Tongue (tissue), 2 donors: ENCODE measurements around the gene HMGA1. TPM values are rescaled to one million over a fixed set of nuclear protein-coding genes. Genes with fewer than 3 reads are reported as not detected.
"Not testable (repeated sequence)": the region's sequence is repeated elsewhere in the genome, so short reads cannot be mapped to it uniquely, and the experiment has no call there.

ENCODE experiments used
- DNase-seq: peaks from one replicate; pipeline ENCODE4 v3.0.0-alpha.2; 2015
- total RNA-seq: library from RNA; depleted of rRNA; stranded (reverse); fragments of >200 nt; gene quantifications from one replicate; pipeline ENCODE4 v1.2.3, GENCODE V29; 2014

The HMGA1 gene
- total RNA-seq, 1 donor from 2014 or later, result 30.4 TPM

DNA sequence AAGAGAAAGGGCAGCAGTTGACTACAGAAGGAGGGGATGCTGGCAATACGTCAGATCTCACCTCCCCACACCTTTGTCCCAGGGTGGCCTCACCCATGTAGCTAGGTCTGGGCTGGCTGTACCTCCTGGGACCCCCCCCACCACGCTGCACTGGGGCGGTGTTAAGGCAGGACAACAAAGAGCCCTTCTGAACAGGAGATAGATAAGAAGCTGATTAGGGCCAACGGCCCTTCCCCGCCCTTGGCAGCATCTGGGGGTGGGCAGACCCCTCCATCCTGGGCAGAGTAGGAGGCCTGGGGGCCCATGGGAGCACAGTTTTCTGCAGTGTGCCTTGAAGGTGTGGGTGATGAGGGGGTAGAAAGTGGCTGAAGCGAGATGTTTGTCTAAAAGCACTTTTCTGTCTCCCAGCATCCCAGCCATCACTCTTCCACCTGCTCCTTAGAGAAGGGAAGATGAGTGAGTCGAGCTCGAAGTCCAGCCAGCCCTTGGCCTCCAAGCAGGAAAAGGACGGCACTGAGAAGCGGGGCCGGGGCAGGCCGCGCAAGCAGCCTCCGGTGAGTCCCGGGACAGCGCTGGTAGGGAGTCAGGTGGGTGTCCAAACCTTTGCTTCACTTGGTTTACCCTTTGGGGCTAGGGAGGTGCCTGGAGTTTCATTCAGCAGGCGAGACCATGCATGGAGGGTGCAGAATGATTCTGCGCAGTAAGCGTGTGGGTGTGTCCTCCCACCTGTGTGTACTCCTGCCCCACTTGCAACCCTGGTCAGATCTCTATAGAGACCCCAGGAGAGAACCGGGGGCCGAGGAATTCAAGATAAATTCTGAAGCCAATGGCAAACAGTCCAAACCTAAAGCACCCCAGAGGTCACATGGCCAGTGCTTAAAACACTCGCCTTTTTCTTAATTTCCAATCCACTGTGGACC lies 3.9 kb downstream of the HMGA1 start:
- no peak for DNase-seq

DNA sequence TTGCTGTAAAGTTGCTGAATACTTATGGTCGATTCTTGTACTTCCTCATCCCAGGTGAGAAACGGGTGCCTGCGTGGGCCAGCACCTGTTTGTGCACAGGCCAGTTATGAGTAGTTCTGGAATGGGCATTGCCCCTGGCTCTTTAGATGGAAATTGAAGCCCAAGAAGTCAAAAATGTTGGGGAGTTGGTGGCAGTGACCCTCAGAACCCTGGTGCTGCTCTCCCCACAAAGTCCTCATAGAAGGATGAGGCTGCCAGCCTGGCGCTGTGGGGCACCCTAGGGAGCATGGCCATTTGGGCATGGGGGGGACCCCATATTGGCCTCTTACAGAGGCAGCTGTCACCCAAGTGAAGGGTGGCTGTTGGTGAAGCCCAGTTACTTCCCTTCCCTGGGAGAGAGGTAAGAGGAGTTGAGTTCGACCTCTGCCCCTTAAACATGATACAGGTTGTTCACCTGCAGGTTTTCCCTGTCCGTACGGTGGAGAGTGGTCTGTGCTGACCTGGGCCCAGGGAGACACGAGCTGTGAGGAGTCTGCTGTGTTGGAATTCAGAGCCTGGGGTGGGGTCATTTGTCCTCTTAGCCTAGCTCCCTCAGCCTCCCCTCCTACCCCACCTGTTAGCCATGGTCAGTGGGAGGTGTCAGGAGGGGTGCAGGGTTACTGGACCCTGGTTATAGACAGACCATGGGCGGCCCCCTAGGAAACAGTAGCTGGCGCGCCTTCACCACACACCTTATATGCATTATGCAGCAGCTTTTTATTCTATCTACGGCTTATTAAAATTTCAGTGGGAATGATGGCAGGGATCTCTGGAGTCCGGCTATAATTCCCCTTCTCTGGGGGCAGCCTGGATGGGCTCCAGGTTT lies 4.9 kb downstream of the HMGA1 start:
- no peak for DNase-seq

DNA sequence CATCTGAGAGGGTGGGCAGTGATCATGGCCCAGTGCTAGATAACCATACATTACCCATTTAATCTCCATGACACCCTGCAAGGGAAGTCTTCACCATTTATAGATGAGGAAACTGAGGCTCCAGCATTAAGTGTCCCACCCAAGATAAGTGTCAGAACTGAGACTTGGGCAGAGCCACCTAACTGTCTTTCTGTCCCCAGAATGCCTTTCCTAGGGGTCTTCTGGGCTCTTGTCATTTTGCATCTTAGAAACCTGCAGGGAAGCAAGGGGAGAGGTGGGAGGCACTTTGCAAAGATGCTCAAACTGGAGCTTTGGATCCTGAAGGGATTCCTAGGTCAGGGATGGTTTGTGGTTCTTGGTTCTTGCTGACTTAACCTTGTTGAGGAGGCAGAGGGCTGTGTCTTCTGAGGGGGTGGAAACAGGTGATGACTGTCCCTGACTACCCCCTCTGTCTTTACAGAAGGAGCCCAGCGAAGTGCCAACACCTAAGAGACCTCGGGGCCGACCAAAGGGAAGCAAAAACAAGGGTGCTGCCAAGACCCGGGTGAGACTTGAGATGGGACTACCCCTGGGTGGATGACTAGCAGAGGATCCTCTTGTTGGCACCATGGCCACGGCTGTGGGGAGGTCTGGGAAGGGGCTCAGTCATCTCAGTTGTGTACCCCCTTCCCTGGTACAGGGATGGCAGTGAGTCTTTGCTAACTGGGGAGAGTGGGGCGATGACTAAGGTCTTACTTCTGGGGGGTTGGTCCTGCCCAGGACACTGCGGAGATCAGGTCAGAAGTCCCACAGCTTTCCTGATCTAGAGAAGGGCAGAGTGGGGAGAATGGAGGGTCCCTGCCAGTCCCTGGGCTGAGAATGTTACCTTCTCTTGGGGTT lies 5.8 kb downstream of the HMGA1 start:
- DNase-seq, result no peak

DNA sequence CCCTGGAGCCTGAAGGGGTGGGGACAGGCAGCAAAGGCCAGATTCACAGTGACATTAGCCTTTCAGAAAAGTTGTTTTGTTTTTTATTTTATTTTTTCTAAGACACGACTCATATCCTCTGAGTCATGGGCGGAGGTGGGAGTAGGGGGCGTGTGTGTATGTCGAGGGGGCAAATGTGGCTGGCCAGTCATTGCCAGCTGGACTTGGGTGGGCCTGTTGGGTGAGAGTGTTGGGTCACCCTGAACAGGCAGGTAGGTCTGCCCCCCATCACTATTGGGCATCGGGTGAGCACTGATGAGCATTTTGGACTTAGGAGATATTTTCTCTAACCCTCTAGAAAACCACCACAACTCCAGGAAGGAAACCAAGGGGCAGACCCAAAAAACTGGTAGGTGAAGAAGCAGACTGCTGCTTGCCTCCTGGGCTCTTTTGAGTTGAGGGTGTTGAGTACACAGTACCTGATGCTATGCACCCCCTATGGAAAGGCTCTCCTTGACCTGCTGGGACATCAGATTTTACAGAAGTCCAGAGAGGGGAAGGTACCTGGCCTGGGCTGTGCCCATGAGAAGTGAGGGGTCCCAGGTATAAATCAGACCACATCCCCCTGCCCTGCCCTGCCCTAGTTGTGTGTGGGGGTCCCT lies 6.6 kb downstream of the HMGA1 start:
- DNase-seq, result no peak

DNA sequence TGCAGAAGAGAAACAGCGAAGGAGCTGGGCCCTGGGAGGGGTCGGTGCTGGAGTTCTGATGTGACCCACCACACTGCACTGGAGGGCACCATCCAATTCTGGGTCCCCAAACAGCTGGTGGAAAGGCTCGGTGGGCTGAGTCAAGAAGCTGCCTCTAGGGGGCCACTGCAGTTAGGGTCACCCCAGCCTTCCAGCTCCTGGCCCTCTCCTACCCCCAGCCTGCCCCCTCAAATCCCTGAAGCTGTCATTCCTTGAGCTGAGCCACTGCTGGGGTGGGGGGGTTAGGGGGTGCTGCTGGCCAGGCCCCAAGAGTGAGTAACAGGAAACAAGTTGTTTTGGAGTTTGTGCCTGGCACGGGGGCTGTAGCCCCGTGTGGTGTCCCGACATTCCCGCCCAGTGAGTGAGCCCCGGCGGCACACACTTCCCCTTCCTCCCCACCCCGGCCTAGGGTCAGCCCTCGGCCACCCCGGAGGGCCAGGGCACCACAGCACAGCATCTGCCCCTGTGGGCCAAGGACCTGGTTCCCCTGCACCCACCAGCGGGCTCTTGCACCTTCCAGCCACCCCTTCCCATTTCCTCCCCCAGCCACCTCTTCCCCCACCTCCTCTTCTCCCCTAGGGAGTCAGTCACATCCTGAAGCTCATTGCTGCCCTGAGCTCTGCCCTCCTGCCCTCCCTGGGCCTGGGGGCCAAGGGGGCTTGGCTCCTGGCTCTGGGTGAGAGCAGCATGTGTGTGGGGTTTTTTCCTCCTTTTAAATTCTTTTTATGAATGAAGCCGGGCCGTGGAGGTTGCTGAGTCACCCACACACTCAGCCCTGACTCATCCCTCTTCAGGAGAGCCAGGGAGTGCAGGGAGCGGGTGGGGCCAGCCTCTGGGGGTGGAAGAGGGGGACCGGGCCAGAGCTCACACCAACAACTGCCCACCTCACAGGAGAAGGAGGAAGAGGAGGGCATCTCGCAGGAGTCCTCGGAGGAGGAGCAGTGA lies 7.5 kb downstream of the HMGA1 start:
- DNase-seq, result peak; percentile 16

DNA sequence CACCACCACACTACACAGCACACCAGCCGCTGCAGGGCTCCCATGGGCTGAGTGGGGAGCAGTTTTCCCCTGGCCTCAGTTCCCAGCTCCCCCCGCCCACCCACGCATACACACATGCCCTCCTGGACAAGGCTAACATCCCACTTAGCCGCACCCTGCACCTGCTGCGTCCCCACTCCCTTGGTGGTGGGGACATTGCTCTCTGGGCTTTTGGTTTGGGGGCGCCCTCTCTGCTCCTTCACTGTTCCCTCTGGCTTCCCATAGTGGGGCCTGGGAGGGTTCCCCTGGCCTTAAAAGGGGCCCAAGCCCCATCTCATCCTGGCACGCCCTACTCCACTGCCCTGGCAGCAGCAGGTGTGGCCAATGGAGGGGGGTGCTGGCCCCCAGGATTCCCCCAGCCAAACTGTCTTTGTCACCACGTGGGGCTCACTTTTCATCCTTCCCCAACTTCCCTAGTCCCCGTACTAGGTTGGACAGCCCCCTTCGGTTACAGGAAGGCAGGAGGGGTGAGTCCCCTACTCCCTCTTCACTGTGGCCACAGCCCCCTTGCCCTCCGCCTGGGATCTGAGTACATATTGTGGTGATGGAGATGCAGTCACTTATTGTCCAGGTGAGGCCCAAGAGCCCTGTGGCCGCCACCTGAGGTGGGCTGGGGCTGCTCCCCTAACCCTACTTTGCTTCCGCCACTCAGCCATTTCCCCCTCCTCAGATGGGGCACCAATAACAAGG lies 8.5 kb downstream of the HMGA1 start:
- DNase-seq, result not testable (repeated sequence)

DNA sequence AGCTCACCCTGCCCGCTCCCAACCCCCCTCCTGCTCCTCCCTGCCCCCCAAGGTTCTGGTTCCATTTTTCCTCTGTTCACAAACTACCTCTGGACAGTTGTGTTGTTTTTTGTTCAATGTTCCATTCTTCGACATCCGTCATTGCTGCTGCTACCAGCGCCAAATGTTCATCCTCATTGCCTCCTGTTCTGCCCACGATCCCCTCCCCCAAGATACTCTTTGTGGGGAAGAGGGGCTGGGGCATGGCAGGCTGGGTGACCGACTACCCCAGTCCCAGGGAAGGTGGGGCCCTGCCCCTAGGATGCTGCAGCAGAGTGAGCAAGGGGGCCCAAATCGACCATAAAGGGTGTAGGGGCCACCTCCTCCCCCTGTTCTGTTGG lies 9.1 kb downstream of the HMGA1 start:
- DNase-seq, result not testable (repeated sequence)

DNA sequence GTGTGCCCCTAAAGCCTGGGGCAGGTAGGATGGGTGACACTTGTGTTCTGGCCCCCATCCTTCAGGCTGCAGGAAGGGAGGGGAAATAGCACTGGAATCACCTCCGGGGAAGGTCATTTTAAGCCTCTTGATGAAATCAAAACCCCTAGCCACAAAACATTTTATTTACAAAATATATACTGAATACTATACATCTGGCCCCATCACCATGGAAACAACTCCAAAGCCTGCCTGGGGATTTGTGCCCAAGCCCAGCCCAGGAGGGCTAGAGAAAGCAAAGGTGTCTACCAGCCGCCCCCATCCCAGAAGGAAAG lies 9.5 kb downstream of the HMGA1 start:
- no peak for DNase-seq

DNA sequence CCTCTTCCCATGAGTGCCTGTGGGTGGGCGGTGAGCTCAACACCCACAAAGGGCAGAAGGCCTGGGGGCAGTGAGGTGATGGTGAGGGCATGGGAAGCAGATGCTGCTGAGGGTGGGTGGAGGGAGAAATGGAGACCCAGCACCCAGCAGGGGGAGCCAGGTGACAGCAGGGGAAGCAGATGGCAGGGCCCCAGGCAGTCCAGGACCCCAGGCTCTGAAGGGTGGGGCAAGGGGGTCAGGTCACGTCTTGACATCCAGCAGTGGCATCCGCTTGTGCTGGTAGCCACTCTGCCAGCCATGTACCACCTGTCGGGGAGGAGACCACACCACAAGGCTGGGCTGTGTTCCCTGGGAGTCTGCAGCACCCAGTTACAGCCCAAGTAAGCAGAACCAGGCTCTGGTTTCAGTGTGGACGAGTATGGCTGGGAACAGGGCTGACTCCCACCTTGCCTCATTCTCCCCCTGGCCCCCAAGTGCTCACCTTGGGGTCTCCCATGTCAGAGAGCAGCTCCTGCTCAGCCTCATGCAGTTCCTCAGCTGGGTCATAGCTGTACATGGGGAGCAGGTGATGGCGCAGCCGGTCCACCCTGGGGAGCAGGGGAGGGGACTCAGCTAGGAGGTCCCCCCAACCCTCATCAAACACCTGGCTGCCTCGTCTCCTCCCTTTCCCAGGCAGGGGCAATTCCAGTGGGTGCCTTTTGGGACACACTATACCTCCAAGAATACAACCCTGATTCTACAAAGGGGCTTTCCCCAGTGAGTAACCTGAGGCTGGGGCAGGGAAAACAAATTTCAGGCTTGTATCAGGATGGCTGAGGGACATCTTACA lies 10.1 kb downstream of the HMGA1 start:
- peak; percentile 28 for DNase-seq

DNA sequence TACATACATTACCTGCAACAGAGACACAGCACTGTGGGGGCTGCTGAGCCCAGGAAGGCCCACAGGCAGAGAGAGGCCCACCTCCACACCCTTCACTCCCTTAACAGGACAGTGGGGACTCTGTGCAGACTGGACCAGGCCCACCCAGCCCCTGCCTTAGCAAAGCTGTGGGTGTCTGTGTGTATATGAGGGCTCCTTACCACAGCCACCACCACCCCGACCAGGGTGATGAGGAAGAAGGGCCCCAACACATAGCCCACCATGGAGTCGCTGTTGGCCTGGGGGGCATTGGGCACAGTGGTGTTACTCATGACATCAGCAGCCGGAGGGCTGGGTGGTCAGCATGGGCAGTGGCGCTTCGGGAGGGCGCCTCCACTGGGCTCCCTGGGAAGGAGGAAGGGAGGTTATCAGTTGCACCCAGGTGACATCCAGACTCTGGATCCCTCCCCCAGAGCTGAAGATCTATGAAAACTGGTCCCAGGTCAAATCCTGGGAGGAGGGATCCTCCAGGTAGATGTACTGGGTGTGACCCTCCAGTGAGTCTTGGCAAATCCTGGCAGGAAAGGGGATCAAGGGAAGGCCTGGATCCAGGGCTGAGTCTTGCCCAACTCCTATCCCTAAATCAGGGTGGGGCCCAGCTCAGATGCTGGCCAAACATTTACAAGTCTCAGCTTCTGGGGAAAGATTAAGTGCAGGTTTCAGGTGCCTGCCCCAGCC lies 11.0 kb downstream of the HMGA1 start:
- no peak for DNase-seq

DNA sequence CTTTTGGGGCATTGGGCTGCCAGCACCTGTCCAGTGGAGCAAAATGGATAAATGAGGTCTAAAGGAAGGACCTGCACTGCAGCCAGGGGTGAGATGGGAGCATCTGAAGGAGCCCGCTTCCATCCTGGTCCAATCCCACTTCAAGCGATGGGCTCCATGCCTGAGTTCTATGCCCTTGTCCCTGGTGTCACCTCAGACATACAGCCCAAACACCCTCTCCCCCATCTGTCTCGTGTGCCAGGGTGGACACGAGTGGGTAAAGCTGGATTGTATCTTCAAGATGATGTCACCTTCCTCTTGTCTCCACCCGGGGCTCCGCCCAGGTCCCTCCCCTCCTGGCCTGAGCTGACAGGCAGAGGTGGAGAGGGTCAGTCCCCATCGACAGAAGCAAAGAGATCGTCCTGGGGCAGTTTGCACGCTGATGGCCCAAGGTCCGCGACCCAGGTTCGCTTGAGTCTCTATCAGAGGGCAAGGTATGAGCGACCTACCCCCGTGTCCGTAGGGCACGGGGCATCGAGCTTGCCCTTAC lies 11.6 kb downstream of the HMGA1 start:
- peak; percentile 45 for DNase-seq

DNA sequence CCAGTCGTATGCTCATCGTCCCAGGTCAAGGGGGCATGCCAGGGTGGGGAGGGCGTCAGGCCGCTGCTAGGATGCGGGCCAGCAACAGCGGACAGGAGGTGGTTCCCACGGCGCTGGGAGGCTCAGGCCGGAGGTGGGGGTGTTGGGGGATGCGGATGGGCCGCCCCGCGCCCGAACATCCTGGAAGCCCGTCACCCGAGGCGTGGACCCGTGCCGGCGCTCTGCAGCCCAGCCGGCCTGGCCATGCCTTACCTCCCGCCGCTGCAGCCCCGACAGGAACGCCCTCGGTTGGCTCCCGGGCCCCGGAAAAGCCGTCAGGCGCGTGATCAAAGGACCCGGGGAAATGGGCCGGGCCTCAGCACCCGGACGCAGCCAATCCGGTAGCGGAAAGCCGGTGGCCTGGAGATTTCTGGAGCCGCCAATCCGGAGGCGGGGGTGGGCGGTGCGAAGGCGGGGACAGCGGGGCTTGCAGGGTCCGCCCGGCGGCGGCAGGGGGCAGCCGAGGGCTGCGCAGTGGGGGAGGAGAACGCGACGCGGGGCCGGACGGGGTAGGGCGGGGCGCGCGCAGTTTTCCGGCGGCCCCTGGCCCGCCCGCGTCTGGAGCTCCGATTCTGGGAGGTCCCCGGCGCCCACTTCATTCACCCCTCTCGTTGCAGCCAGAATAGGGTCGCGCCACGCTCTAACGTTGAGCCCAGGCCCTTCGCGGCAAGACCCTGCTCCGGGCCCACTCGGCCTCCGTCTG lies 12.2 kb downstream of the HMGA1 start, which contains the start of gene SMIM29:
TSS of gene SMIM29 (minus strand) at position 280 of the 742 bp plus-strand sequence. CDS start 1,215 bp downstream, outside the sequence.
- DNase-seq, result peak; percentile 98

DNA sequence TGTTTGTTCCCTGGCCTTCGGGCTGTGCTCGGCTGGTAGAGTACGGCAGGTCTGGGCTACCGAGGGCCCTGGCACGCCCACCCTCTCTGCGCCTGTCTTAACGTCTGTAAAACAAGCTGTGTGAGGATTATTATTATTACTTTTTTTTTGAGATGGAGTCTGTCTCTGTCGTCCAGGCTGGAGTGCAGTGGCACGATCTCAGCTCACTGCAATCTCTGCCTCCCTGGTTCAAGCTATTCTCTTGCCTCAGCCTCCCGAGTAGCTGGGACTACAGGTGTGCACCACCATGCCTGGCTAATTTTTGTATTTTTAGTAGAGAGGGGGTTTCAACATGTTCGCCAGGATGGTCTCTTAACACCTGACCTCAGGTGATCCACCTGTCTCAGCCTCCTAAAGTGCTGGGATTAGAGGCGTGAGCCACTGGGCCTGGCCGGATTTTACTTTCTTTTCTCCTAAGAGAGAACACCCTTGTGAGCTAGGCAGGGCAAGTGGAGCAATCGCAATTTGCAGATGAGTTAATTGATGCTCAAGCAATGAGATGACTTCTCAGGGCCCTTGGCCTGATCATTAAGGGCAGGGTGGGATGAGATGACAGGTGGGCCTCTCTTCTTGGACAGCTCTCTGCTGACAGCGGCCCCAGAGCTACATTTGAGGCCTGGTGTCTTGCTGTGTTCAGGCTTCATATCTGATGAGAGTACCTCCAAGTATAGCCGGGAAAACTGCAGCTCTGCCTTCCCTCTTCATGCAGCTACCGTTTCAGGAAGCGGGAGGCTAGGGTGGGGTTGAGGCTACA lies 13.0 kb downstream of the HMGA1 start:
- peak; percentile 56 for DNase-seq

DNA sequence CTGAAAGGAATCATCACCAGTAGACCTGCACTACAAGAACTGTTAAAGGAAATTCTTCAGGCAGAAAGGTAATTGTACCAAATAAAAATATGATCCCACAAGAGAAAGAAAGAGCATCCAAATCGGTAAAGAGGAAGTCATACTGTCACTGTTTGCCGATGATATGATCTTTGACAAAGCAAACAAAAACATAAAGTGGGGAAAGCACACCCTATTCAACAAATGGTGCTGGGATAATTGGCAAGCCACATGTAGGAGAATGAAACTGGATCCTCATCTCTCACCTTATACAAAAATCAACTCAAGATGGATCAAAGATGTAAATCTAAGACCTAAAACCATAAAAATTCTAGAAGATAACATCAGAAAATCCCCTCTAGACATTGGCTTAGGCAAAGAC lies 15.7 kb downstream of the HMGA1 start:
- not testable (repeated sequence) for DNase-seq

DNA sequence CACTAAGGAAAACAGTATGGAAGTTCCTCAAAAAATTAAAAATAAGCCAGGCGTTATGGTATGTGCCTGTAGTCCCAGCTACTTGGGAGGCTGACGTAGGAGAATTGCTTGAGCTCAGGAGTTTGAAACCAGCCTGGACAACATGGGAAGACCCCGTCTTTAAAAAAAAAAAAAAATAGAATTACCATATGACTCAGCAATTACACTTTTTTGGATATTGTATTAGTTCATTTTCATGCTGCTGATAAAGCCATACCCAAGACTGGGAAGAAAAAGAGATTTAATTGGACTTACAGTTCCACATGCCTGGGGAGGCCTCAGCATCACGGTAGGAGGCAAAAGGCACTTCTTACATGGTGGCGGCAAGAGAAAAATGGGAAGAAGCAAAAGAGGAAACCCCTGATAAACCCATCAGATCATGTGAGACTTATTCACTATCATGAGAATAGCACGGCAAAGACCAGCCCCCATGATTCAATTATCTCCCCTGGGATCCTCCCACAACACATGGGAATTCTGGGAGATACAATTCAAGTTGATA lies 22.9 kb downstream of the HMGA1 start:
- DNase-seq, result no peak
